ENCODE measurements around the gene PDZRN3.

The PDZRN3 gene

GRCh38 chr3:73419179-73419803, 205.4 kb downstream of the PDZRN3 start:
- DNase-seq (ENCODE audit: low read depth in 3 of 3) = no peak

DNA sequence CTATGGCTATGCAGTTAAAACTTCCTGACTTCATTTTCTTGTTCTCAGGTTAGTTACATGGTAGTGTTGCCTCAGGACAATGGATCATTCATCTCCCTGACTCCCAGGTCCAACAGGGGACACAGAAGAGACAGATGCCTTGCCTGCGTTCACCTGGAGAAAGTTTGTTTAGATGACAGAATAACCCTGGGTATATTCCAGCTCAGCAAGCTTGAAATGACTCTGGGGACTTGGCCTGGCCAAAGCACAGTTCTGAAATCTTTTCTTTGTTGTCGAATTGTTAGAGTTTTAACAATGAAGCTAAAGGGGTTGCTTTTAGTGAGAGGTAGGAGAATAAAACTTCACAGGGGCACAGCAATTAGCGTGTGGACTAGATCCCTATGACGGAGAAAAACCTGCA, 206.1 kb downstream of the PDZRN3 start:
- DNase-seq (ENCODE audit: low read depth in 3 of 3) = no peak

GRCh38 chr3:73415118-73415517, 209.6 kb downstream of the PDZRN3 start:
- DNase-seq (ENCODE audit: low read depth in 3 of 3) = no peak

DNA sequence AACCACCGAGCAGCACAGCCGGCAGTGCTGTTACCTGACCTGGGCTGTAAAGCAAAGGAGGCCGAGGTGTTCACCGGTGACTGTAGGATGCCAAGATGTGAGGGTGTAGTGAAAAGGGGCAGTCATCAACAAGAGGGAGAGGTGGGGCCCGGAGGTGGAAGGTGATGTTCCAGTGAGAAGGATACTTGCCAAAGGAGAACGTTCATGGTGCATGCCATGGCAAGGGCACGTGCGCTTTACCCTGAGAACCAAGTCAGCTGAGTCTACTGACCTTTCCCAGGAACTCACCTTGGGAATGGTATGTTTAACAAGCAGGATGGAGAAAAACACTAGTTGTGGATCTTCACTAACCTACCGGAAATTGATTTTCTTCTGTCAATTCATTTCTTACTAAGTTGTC, 211.1 kb downstream of the PDZRN3 start:
- no peak for DNase-seq (ENCODE audit: low read depth in 3 of 3)

- DNase-seq (ENCODE audit: low read depth in 3 of 3) = no peak
These were observed 212.7 kb downstream of the PDZRN3 start for GRCh38 chr3:73411993-73412392.

- no peak for DNase-seq (ENCODE audit: low read depth in 3 of 3)
These were observed 213.2 kb downstream of the PDZRN3 start for GRCh38 chr3:73411545-73411944.

DNA sequence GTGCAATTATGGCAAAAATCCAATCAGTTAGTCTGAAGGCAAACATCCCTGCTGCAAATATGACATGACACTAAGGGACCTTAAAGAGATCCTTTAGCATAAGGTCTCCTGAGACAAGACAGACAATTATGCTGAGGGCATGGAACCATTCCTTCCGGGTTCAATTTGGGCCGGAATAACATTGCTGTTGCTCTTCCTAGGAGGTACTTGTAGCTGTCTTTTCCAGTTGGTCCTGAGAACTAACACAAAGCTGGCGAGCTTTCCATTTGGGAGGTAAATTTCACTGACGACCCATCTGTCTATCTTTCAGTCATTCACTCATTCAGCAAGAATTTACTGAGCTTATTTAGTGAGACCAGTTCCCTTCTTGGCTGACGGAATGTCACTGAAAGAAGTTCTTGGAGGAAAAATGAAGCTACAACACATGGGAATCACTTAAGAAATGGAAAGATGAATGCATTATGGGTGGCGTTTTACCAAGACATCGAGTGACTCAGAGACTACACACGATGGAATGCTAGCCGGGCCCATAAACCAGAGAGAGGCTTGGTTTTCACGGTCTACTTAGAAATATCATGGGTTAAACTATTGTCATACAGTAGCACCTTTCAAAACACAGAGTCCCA, 215.5 kb downstream of the PDZRN3 start:
- no peak for DNase-seq (ENCODE audit: low read depth in 3 of 3)

- DNase-seq (ENCODE audit: low read depth in 3 of 3) = no peak
These were observed 216.1 kb downstream of the PDZRN3 start for GRCh38 chr3:73408634-73409033.

GRCh38 chr3:73407577-73407976, 217.2 kb downstream of the PDZRN3 start:
- DNase-seq (ENCODE audit: low read depth in 3 of 3) = no peak

DNA sequence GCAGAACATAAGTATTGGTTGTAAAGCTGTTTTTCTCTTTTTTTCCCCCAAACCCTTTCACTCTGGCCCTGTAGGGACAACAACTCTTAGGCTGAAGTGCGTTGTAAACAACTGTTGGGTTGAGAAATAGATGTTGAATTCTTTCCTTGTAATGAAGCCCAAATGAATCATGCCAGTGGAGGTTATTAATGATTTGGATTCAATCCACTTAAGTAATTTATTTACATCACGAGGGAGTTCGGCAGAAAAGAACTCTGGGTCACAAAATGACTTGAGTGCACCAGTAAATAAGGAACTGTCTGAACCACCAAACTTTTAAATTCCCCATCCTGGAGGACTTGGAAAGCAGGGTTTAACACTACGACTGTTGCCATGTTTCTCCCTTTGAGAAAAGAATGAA, 218.9 kb downstream of the PDZRN3 start:
- DNase-seq (ENCODE audit: low read depth in 3 of 3) = no peak

DNA sequence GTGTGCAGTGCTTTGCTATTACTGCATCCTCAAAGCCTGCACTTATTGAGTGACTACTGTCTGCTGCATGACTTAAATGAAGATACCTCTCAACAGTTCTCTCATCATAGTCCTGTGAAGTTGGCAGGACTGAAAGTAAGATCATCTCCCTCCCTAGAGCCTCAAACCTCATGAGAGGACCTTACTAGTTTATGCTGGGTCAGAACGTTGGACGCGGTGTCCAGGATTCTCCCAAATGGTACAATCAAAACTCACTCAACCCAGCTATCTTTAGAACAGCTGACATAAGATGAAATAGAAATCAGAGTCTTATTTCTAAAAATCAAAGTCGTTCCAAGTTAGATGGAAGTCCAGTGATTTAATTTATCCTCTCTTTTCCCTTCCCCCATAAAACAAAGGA, 219.7 kb downstream of the PDZRN3 start:
- DNase-seq (ENCODE audit: low read depth in 3 of 3) = no peak

- no peak for DNase-seq (ENCODE audit: low read depth in 3 of 3)
These were observed 220.3 kb downstream of the PDZRN3 start for GRCh38 chr3:73404435-73404834.

- no peak for DNase-seq (ENCODE audit: low read depth in 3 of 3)
These were observed 221.3 kb downstream of the PDZRN3 start for GRCh38 chr3:73403444-73403843.

DNA sequence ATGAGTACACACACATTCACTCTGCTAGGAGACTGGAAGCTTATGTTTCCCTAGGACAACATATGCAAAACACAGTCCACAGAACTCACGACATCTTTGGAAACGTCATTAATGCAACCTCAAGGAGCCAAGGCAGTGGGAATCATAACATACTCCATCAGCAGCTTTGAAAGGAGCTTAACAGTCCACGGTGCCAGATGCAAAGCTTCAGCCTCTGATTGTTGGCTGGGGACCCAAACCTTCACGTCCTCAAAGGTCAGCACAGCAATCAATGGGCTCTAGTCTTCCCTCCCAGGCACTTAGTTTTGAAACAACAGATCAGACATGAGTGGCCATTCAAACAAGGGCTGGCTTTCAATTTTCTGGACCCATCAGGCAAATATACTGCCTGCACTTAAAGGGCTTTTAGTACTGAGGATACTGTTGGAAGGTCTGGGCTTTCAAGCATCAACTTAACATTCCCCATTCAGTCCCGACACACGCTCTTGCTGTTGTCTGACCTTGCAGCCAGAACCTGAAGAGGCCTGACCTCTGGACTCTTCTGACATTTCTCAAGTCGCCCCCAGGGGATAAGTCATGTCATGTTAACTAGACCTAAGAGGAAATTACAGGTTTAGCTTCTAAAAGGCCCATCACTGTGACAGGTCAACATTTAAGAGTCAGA, 223.0 kb downstream of the PDZRN3 start:
- DNase-seq (ENCODE audit: low read depth in 3 of 3) = no peak

GRCh38 chr3:73401059-73401458, 223.7 kb downstream of the PDZRN3 start:
- no peak for DNase-seq (ENCODE audit: low read depth in 3 of 3)

DNA sequence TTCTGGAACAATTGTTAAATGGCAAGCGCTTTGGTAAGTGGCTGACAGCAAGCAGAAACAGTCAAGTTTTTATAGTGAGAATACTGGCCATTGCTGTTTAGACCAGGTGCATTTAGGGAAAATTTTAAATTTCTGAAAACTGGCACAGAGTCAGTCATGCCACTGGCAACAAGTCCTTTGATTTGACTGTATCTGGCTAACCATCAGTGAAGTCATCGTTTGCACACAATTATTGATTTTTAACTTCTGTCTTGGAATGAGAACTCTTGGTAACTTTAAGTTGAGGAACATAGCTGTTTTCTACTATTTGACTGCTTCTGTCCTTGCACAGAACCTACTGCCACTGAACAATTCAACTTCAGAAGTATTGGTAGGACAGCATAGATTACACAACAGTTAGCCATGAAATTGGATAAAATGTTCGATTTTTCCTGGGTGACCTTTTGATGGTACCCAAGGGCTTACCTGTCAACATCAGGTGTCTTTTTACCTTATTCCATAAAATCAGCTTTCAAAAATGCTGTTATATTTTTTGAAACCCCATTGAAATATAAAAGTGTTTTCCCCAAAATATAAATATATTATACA, 225.0 kb downstream of the PDZRN3 start:
- no peak for DNase-seq (ENCODE audit: low read depth in 3 of 3)

DNA sequence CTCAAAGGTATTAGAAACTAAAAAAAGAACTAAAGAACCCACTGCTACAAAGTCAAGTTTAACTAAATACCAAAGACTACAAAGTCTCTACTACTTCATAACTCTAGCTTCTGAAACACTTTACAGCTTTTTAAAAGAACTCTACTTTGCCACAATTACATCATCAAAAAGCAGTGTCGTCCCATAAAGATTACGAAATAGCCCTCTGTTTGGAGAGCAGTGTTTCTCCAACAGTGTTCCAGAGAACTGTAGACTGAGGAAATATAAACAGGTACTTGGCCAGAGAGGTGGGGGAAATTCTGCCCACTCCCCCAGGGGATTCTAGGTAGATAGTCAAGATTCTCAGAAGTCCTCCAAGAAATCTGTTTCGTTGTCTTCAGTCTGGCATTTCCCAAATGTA, 225.6 kb downstream of the PDZRN3 start:
- no peak for DNase-seq (ENCODE audit: low read depth in 3 of 3)

GRCh38 chr3:73398084-73398483, 226.7 kb downstream of the PDZRN3 start:
- DNase-seq (ENCODE audit: low read depth in 3 of 3) = no peak

DNA sequence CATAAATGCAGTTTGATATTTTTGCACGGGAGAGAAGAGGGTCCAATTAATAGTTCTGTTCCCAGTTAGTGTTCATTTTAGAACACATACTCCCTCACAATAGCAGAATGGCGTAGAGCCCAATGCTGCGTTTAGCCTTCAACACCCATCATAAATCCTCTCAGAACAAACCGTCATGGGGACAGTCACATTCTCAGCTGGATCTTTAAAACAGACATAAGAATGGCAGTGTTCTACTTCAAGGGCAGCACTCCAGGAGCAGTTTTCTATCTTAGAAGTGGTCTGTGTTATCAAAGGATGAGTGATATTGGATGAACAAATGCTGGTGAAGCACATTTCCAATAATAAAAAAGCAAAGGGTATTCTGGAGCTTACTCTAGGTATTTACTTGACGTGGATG, 230.5 kb downstream of the PDZRN3 start:
- no peak for DNase-seq (ENCODE audit: low read depth in 3 of 3)

GRCh38 chr3:73393005-73393404, 231.7 kb downstream of the PDZRN3 start:
- no peak for DNase-seq (ENCODE audit: low read depth in 3 of 3)

- no peak for DNase-seq (ENCODE audit: low read depth in 3 of 3)
These were observed 232.8 kb downstream of the PDZRN3 start for GRCh38 chr3:73391984-73392383.

DNA sequence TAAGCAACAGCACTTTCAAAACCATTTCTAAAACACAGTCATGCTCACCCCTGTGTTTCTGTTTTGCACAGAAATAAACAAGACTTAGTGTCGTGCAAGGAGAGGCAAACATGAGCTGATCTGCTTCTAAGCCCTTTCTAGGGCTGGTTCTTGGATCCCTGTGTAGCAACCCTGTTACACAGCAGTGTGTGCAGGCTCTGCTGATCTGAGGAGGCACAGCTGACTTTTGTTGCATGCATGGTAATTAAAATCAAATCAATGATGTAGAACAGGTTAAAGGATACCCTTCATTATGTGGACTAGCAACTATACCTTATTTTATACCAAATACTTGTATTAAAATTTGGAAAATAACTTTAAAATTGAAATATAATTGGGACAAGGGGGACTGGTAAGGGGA, 234.8 kb downstream of the PDZRN3 start:
- DNase-seq (ENCODE audit: low read depth in 3 of 3) = no peak

Measured in stimulated activated CD4-positive, alpha-beta T cell treated with anti-CD3 and anti-CD28 coated beads, TNF-alpha, amount 100 ng/mL, for 48 hours (primary cell).